ENCODE data around the gene MRPL2. TPM values are rescaled to one million over a fixed set of nuclear protein-coding genes. Genes with fewer than 3 reads are reported as not detected.

MRPL2 gene
- total RNA-seq, 1 experiment from 2014 or later, result 125 TPM

DNA sequence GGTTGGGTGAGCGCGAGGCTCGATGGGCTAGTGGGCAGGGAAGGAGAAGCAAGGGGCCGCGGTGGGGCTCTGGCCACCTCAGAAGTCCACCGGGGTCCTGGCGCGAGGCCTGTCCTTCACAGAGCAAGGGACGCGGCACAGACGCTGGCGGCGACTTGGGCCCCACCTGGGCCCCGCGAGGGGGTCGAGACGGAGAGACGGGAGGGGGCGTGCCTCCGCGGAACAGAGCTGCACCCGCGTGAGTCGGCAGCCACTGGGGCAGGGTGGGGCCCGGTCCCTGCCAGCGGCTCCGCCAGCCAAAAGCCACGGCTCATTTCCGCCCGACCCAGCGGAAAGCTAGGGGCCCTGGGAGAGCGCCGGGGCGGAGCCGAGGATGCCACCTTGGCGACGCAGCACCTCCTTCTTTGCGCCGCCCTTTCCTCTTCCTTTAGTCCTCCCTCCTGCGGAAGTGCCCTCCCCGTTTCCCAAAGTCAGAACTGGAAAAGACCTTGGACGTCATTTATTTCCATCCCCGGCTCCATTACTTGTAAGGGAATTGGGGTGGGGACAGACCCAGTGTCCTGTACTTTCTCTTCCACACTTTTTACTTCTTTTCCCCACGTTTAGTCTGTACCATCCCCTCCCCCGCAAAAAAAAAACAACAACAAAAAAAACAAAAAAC lies 5.6 kb downstream of the MRPL2 start, which contains the start of gene CUL7:
CUL7 (minus strand) TSS at position 307 of the 661 bp plus-strand sequence. CDS start 1,063 bp downstream, outside the sequence.
- intact Hi-C loops (cut with micrococcal nuclease; ENCODE audit: unreplicated experiment), result no loop called here
- Mint-ChIP-seq H3K27ac (ENCODE audit: unreplicated experiment) (peak within 1 kb of the TSS; percentile 88), H3K9me3 (ENCODE audit: low read depth, unreplicated experiment) (no peaks in the 10 kb centered on the region), H3K4me3 (ENCODE audit: low read depth, unreplicated experiment) (peak within 1 kb of the TSS; percentile 97), H3K27me3 (ENCODE audit: unreplicated experiment) (no peaks in the 10 kb centered on the region), H3K4me1 (ENCODE audit: low read depth, unreplicated experiment) (peaks cover 21% of the 10 kb centered on the region), H3K36me3 (ENCODE audit: insufficient read depth, unreplicated experiment) (peaks cover 66% of the 10 kb centered on the region)
- DNase-seq, result peak; percentile 98
- CTCF ChIA-PET, result interaction anchor here (0.6 to 1.7 kb wide), 7 partner anchors 11 to 374 kb away, joined by 3 to 6 read pairs (median 4); partner anchors contain the start of genes ABCC10, KLHDC3, MEA1 and PPP2R5D
- no TSS peak for BruUV-seq (replicated peaks)
- TF ChIP-seq CTCF (IDR thresholded peaks at IDR 0.05; ENCODE audit: unreplicated experiment), result no peak

- H3K9me3 Mint-ChIP-seq (ENCODE audit: low read depth, unreplicated experiment), result no peaks in the 10 kb centered on the region
- H3K36me3 Mint-ChIP-seq (ENCODE audit: insufficient read depth, unreplicated experiment), result peaks cover 63% of the 10 kb centered on the region
- TSS peak; percentile 14 for BruUV-seq (replicated peaks)
- CTCF ChIA-PET, result interaction anchor here (0.6 to 1.0 kb wide), 5 partner anchors 39 to 374 kb away, joined by 3 to 5 read pairs (median 3); partner anchors contain the start of genes ABCC10, KLHDC3, MEA1 and PPP2R5D
- intact Hi-C loops (cut with micrococcal nuclease; ENCODE audit: unreplicated experiment), result no loop called here
- peak overlapping the region; percentile 88 for H3K27ac Mint-ChIP-seq (ENCODE audit: unreplicated experiment)
- no peak for TF ChIP-seq CTCF (IDR thresholded peaks at IDR 0.05; ENCODE audit: unreplicated experiment)
- no peak for DNase-seq
- no peaks in the 10 kb centered on the region for H3K27me3 Mint-ChIP-seq (ENCODE audit: unreplicated experiment)
- peak overlapping the region; percentile 97 for H3K4me3 Mint-ChIP-seq (ENCODE audit: low read depth, unreplicated experiment)
- peaks cover 14% of the 10 kb centered on the region for H3K4me1 Mint-ChIP-seq (ENCODE audit: low read depth, unreplicated experiment)
These were observed 6.2 kb downstream of the MRPL2 start for GRCh38 chr6:43052842-43053544.

DNA sequence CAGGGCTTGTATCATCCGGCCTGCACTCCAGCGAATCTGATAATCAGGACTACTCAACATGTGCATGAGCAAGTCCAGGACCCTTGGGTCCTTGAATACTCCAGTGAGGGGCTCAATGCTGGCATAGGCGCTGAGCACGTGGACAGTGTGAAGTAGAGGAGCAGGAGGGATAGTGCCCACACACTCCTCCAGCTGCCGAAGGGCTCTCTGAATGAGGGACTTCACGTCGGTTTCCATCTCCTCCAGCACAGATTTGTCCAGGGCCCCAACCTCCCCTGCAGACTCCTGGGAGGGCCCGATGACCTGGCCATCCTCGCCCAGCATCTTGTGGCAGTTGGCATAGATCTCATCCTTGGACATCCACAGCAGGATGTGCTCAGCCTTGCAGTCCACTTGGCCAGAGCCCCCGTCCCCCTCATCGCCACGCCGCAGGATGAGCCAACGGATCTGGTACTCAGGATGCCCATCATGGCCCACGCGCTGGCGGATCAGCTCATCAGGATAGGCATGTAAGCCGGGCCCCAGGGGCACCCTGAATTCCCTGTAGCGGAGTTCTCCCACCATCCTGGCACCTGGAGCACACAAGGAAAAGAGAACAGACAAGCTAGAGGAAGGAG lies 6.9 kb downstream of the MRPL2 start:
- Mint-ChIP-seq H3K4me3 (ENCODE audit: low read depth, unreplicated experiment) (peak overlapping the region; percentile 97), H3K36me3 (ENCODE audit: insufficient read depth, unreplicated experiment) (peaks cover 62% of the 10 kb centered on the region), H3K4me1 (ENCODE audit: low read depth, unreplicated experiment) (peaks cover 13% of the 10 kb centered on the region), H3K27ac (ENCODE audit: unreplicated experiment) (peak overlapping the region; percentile 88), H3K27me3 (ENCODE audit: unreplicated experiment) (no peaks in the 10 kb centered on the region), H3K9me3 (ENCODE audit: low read depth, unreplicated experiment) (no peaks in the 10 kb centered on the region)
- TF ChIP-seq CTCF (IDR thresholded peaks at IDR 0.05; ENCODE audit: unreplicated experiment), result no peak
- no peak for DNase-seq
- CTCF ChIA-PET, result no interaction called here
- no TSS peak for BruUV-seq (replicated peaks)
- intact Hi-C loops (cut with micrococcal nuclease; ENCODE audit: unreplicated experiment), result no loop called here

DNA sequence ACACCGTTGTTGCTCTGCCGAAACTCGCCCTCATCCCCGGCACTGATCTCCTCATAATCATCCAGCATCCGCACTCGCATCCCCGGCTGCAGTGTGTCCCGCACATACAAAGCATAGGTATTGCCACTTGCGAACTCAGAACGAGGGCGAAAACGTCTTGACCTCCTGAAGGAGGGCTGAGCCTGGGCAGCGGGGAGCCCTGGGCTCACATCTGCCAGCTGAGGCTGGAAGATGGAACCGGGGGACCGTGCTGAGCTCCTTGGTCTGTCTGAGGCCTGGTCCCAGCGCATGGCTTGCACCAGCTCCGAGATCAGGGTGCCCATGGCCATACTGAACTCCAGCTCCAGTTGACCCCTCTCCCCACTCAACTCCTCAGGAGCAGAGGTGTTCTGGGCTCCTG lies 8.3 kb downstream of the MRPL2 start:
- H3K4me1 Mint-ChIP-seq (ENCODE audit: low read depth, unreplicated experiment), result peaks cover 13% of the 10 kb centered on the region
- intact Hi-C loops (cut with micrococcal nuclease; ENCODE audit: unreplicated experiment), result no loop called here
- H3K36me3 Mint-ChIP-seq (ENCODE audit: insufficient read depth, unreplicated experiment), result peaks cover 63% of the 10 kb centered on the region
- no peaks in the 10 kb centered on the region for H3K9me3 Mint-ChIP-seq (ENCODE audit: low read depth, unreplicated experiment)
- TF ChIP-seq CTCF (IDR thresholded peaks at IDR 0.05; ENCODE audit: unreplicated experiment), result no peak
- H3K27ac Mint-ChIP-seq (ENCODE audit: unreplicated experiment), result no peak overlapping the region
- no peak for DNase-seq
- no peaks in the 10 kb centered on the region for H3K27me3 Mint-ChIP-seq (ENCODE audit: unreplicated experiment)
- H3K4me3 Mint-ChIP-seq (ENCODE audit: low read depth, unreplicated experiment), result no peak overlapping the region
- no TSS peak for BruUV-seq (replicated peaks)
- CTCF ChIA-PET, result no interaction called here
